ENCODE measurements around the gene TMPRSS11D.

TMPRSS11D gene

GRCh38 chr4:67879486-67879885, 4.3 kb downstream of the TMPRSS11D start:
- H3K4me3 ChIP-seq (ENCODE audit: low read length): no peak overlapping the region
- no peak for TF ChIP-seq CTCF (conservative IDR thresholded peaks at IDR 0.05; ENCODE audit: low read length)
- peak; percentile 22 for DNase-seq (ENCODE audit: low read depth)

GRCh38 chr4:67877086-67877485, 6.7 kb downstream of the TMPRSS11D start:
- no peak overlapping the region for H3K4me3 ChIP-seq (ENCODE audit: low read length)
- TF ChIP-seq CTCF (conservative IDR thresholded peaks at IDR 0.05; ENCODE audit: low read length): no peak
- no peak for DNase-seq (ENCODE audit: low read depth)

GRCh38 chr4:67874986-67875385, 8.8 kb downstream of the TMPRSS11D start:
- peak; percentile 38 for DNase-seq (ENCODE audit: low read depth)

GRCh38 chr4:67873116-67873515, 10.7 kb downstream of the TMPRSS11D start:
- DNase-seq (ENCODE audit: low read depth): peak; percentile 12
- H3K4me3 ChIP-seq (ENCODE audit: low read length): no peak overlapping the region
- no peak for TF ChIP-seq CTCF (conservative IDR thresholded peaks at IDR 0.05; ENCODE audit: low read length)

More at GRCh38 chr4:67874986-67875385, 8.8 kb downstream of the TMPRSS11D start:
- no peak for TF ChIP-seq CTCF (conservative IDR thresholded peaks at IDR 0.05; ENCODE audit: low read length)
- no peak overlapping the region for H3K4me3 ChIP-seq (ENCODE audit: low read length)

GRCh38 chr4:67871867-67872266, 11.9 kb downstream of the TMPRSS11D start:
- peak; percentile 73 for TF ChIP-seq CTCF (conservative IDR thresholded peaks at IDR 0.05; ENCODE audit: low read length)
- no peak overlapping the region for H3K4me3 ChIP-seq (ENCODE audit: low read length)
- DNase-seq (ENCODE audit: low read depth): peak; percentile 59

- no peak for DNase-seq (ENCODE audit: low read depth)
- TF ChIP-seq CTCF (conservative IDR thresholded peaks at IDR 0.05; ENCODE audit: low read length): no peak
- no peak overlapping the region for H3K4me3 ChIP-seq (ENCODE audit: low read length)
These were observed 14.1 kb downstream of the TMPRSS11D start for GRCh38 chr4:67869580-67870190.

- TF ChIP-seq CTCF (conservative IDR thresholded peaks at IDR 0.05; ENCODE audit: low read length): no peak
- H3K4me3 ChIP-seq (ENCODE audit: low read length): no peak overlapping the region
- DNase-seq (ENCODE audit: low read depth): no peak
These were observed 22.3 kb downstream of the TMPRSS11D start for GRCh38 chr4:67861513-67861912.

Data from AG10803 (cell line).